Hepatocyte (in vitro differentiated cells): Measurements from ENCODE around the gene CSNK1G1.

Experiments
- EZH2phosphoT487 ChIP-seq: fragments of 200-600 bp; sonication (generic); IDR thresholded peaks from one replicate; pipeline ENCODE4 v1.6.1; 2018; ENCODE audit warnings: antibody characterized with exemption, mild to moderate bottlenecking, low read depth, moderate library complexity; ENCODE audit not compliant: unreplicated experiment, severe bottlenecking
- TF ChIP-seq, protein P1 (sequence below): fragments of 200-600 bp; sonication (generic); IDR thresholded peaks from 2 replicates; pipeline ENCODE4 v1.5.1; 2016; ENCODE audit warnings: antibody characterized with exemption, mild to moderate bottlenecking; ENCODE audit not compliant: poor library complexity

GRCh38 chr15:64151727-64152506 is 204.1 kb downstream of the CSNK1G1 start, which contains the start of gene SNX22:
- TF ChIP-seq, protein P1, sequence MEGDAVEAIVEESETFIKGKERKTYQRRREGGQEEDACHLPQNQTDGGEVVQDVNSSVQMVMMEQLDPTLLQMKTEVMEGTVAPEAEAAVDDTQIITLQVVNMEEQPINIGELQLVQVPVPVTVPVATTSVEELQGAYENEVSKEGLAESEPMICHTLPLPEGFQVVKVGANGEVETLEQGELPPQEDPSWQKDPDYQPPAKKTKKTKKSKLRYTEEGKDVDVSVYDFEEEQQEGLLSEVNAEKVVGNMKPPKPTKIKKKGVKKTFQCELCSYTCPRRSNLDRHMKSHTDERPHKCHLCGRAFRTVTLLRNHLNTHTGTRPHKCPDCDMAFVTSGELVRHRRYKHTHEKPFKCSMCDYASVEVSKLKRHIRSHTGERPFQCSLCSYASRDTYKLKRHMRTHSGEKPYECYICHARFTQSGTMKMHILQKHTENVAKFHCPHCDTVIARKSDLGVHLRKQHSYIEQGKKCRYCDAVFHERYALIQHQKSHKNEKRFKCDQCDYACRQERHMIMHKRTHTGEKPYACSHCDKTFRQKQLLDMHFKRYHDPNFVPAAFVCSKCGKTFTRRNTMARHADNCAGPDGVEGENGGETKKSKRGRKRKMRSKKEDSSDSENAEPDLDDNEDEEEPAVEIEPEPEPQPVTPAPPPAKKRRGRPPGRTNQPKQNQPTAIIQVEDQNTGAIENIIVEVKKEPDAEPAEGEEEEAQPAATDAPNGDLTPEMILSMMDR, result no peak
- TF ChIP-seq EZH2phosphoT487, result no peak
